Muscle layer of colon (tissue), 2 donors: ENCODE data around the gene DUSP16.

Experiments used
- H3K27ac ChIP-seq: one replicate; pipeline ENCODE4 v1.7.0; 2013; ENCODE audit warnings: low read depth, mild to moderate bottlenecking, low read length, moderate library complexity
- H3K27me3 ChIP-seq, 2 donors: one replicate each; pipeline ENCODE4 v1.7.0; 2013; ENCODE audit warnings: low read length in 2 of 2, mild to moderate bottlenecking in 2 of 2; ENCODE audit not compliant: insufficient read depth in 2 of 2, control insufficient read depth in 1 of 2
- H3K36me3 ChIP-seq: one replicate; pipeline ENCODE4 v1.7.0; 2013; ENCODE audit warnings: mild to moderate bottlenecking, low read length; ENCODE audit not compliant: insufficient read depth
- H3K4me1 ChIP-seq: one replicate; pipeline ENCODE4 v1.7.0; 2013; ENCODE audit warnings: mild to moderate bottlenecking, low read length; ENCODE audit not compliant: insufficient read depth
- H3K4me3 ChIP-seq, 2 donors: one replicate each; pipeline ENCODE4 v1.7.0; 2013; ENCODE audit warnings: low read length in 2 of 2, low read depth in 1 of 2, mild to moderate bottlenecking in 1 of 2, moderate library complexity in 1 of 2
- H3K9ac ChIP-seq: one replicate; pipeline ENCODE4 v1.7.0; 2013; ENCODE audit warnings: low read length
- H3K9me3 ChIP-seq: one replicate; pipeline ENCODE4 v1.7.0; 2013; ENCODE audit warnings: mild to moderate bottlenecking, low read length
- donor health status: abdominal sarcoma.
- donor health status: Adenocarcinoma of cecum.

DUSP16 gene

DNA sequence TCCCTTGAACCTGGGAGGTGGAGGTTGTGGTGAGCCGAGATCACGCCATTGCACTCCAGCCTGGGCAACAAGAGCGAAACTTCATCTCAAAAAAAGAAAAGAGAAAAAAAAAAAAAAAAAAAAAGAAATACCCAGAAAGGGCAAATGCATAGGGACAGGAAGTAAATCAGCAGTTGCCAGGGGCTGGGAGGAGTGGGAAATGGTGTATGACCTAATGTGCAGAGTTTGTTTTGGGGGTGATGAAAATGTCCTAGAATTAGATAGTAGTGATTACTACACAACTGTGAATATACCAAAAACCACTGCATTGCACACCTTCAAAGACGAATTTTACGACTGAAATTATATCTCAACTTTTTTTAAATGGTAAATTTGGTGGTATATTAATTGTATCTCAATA is 20.4 kb downstream of the DUSP16 start:
- Histone ChIP-seq H3K36me3 (no peaks in the 10 kb centered on the region), H3K27ac (no peak overlapping the region), H3K9me3 (no peaks in the 10 kb centered on the region), H3K27me3 (no peaks in the 10 kb centered on the region), H3K4me1 (no peaks in the 10 kb centered on the region), H3K9ac (no peak overlapping the region), H3K4me3 (no peak overlapping the region)

DNA sequence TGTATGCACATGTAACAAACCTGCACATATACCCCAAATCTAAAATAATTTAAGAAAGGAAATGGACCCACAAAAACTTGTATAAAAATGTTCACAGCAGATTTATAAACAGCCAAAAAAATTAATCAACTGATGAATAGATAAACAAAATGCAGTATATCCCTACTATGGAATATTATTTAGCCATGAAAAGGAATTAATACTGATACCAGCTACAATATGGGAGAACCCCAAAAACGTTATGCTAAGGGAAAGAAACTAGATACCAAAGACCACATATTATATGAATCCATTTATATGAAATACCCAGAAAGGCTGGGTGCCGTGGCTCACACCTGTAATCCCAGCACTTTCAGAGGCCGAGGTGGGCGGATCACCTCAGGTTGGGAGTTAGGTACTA is 20.9 kb downstream of the DUSP16 start:
- Histone ChIP-seq H3K27me3 (no peaks in the 10 kb centered on the region), H3K4me1 (no peaks in the 10 kb centered on the region), H3K9ac (no peak overlapping the region), H3K36me3 (no peaks in the 10 kb centered on the region), H3K9me3 (no peaks in the 10 kb centered on the region), H3K27ac (no peak overlapping the region), H3K4me3 (no peak overlapping the region)

DNA sequence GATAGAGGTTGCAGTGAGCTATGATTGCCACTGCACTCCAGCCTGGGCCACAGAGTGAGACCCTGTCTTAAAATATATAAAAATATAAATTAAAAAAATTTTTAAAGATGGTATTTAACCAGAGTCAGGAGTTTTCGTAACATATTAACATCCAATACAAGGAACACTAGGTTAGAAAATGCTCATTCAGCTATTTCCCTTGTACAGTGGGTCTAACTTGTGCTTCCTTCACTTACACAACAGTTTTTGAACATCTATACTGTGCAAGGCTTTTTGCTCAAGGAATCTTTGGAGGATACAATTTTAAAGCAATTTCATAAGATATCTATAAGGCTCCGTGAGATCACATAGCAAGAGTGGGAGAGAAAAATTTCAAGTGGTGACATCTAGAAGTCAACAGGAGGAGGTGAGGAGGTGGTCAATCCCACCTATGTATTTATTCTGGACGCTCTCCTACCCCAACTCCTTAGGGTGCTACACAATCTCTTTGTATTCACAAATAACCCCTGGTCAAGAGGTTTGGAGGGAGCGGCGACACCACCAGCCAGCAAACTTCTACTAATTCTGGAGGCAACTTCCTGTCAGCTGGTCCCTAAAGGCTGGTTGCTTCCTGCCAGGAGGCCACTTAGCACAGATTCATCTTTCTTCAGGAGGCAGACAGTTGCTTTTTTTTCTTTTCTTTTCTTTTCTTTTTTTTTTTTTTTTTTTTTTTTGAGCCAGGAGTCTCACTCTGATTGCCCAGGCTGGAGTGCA is 22.2 kb downstream of the DUSP16 start:
- no peaks in the 10 kb centered on the region for H3K9me3 ChIP-seq

DNA sequence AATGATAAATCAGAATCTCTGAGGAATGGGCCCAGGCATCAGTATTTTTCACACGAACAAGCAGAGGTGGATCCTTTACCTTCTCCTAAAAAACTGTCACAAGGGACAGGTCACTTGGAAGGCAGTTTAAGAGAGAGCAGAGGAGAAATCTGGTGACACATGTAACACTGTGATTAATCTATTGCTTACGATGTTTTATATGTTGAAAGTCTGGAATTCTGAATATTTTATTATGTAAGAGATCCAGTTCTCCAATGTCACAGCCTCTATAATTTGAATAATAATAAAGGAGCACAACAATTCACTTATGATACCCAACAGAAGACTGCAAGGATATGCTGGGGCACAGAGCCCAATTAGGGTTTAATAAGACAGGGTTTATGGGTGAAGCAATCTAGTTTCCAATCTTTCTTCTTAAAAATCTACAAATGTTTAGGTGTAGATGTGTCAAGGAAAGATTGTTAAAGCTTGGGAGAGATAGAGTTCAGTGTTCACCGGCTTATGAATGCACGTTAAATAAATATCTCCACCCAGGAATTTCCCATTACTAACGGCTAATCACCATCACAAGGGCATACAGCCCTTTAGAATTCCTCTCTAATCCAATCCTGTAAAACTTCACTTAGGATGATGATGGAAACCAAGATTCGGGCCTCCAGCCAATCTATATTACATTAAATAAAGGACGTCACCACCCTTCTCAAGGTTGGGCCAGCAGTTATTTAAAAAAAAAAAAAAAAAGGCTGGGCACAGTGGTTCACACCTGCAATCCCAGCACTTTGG is 23.4 kb downstream of the DUSP16 start:
- Histone ChIP-seq H3K4me1 (peaks cover under 1% of the 10 kb centered on the region), H3K9me3 (no peaks in the 10 kb centered on the region), H3K9ac (no peak overlapping the region), H3K4me3 (no peak overlapping the region), H3K27me3 (no peaks in the 10 kb centered on the region), H3K27ac (no peak overlapping the region), H3K36me3 (no peaks in the 10 kb centered on the region)

More for the DNA sequence above, 22.2 kb downstream of the DUSP16 start:
- Histone ChIP-seq H3K4me3 (no peak overlapping the region), H3K36me3 (no peaks in the 10 kb centered on the region), H3K4me1 (no peaks in the 10 kb centered on the region), H3K27ac (no peak overlapping the region), H3K27me3 (no peaks in the 10 kb centered on the region), H3K9ac (no peak overlapping the region)

DNA sequence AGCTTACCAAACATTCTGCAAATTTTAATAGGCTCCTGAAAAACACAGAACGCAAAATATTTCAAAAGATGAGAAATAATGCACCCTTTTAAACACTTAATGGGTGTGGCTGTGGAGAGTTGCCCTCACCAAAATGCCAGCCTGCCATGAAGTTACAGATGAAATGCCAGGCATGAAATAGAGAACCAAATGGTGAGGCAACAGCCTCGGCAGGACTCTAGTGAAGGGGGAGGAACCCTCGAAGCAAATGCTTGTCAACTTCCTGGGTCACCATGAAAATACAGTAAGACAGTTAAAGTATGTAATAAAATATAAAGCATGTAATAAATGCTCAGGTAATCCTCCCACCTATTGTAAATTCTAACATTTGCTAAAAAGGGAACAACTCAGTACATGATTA is 24.1 kb downstream of the DUSP16 start:
- Histone ChIP-seq H3K9me3 (no peaks in the 10 kb centered on the region), H3K4me1 (peaks cover 8% of the 10 kb centered on the region), H3K9ac (no peak overlapping the region), H3K36me3 (no peaks in the 10 kb centered on the region), H3K27me3 (no peaks in the 10 kb centered on the region), H3K4me3 (no peak overlapping the region), H3K27ac (no peak overlapping the region)

DNA sequence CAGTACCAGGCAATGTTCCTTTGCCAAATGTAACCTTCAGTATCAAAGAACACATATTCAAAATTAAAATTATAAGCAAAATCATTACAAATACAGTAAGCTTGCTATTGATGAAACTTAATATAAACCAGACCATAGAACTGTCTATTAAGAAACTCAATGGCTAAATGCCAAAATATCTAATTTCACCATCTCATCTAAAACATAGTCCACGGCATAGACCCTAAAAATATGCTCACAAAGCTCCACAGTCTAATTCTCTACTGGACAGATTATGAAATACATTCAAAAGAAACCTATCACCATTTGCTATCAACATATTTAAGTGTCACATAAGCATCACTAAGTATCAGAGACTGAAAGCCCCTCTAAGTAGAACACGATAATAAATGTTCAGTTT is 25.2 kb downstream of the DUSP16 start:
- Histone ChIP-seq H3K27me3 (no peaks in the 10 kb centered on the region), H3K27ac (no peak overlapping the region), H3K4me3 (no peak overlapping the region), H3K36me3 (no peaks in the 10 kb centered on the region), H3K4me1 (peaks cover 16% of the 10 kb centered on the region), H3K9ac (no peak overlapping the region), H3K9me3 (no peaks in the 10 kb centered on the region)

DNA sequence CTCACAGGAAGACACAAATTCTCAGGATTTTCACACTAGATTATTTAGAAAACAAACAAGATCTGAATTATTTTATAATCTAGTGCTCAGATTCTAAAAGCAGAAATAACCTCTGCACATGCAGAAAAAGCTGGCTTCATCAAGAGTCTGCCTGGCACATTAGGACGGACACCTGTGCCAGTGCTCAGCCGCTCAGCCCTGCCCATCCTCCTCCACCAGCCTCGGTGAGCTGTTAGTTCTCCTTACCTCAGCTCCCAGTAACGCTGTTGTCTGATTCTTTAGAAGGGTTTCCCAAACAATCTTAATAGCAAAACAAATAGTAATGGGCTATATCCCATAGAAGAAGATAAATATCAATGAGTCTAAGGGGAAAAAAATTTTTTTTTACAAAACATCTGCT is 27.7 kb downstream of the DUSP16 start:
- Histone ChIP-seq H3K36me3 (no peaks in the 10 kb centered on the region), H3K9ac (no peak overlapping the region), H3K4me1 (peaks cover 16% of the 10 kb centered on the region), H3K9me3 (no peaks in the 10 kb centered on the region), H3K27ac (no peak overlapping the region), H3K27me3 (no peaks in the 10 kb centered on the region), H3K4me3 (no peak overlapping the region)

DNA sequence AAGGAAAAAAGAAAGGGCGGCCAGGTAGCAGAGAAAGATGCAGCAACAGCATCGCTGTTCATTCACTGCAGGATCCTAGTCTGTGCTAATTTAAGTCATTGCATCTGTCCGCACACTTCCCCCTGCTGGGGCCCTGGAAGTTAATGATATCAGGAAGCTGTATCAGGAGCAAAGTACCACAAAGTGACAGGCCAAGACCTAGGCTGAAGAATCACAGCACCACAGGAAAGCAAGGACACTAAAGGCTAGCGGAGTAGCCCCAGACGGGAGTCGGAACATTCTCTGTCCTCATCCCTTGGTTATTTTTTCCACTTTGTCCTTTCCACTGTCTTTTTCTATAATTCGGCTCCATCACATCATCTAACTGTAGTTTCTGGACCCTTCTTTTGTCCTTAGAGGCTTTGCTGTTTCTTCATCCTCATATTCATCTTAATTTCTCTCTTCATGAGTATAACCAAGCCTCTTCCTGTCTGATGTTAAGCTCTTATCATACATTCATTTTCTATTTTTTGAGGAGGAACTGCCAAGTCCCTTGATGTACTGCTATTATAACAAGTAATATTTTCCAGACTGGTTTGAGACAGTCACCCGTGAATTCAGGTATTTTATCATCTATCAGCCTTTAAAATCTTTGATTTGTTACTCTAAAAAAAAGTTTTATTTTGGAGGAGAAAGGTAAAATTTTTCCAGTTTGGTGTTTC is 28.3 kb downstream of the DUSP16 start:
- peaks cover 16% of the 10 kb centered on the region for H3K4me1 ChIP-seq
- H3K27ac ChIP-seq, result no peak overlapping the region
- no peaks in the 10 kb centered on the region for H3K36me3 ChIP-seq
- H3K4me3 ChIP-seq, result no peak overlapping the region
- H3K27me3 ChIP-seq, result no peaks in the 10 kb centered on the region
- no peak overlapping the region for H3K9ac ChIP-seq
- H3K9me3 ChIP-seq, result no peaks in the 10 kb centered on the region

DNA sequence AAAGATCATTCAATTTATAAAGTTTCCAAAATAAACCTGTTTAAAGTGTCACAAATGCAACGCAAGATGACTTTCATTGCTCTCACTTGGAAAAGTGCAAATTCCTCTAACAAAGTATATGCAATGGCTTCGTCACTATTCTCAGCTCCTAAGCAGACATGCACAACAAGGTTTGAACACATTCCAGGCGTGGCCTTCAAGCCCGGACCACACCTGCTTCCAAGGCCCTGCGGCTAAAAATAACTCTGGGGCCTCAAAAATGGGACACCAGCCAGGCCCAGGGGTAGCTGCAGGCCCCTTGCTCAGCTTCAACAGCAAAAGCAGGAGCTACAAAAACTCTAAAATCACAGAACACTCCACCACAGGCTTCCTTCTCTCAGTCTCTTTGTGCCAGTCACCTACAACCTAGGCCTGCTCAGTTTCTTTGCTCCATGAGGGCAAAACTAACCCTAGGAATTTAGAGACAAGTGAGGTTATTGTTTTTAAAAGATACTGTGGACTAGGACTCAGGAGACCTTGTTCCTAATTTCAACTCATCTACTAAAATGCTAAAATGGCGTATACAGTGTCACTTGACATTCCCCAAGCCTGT is 29.3 kb downstream of the DUSP16 start:
- no peaks in the 10 kb centered on the region for H3K27me3 ChIP-seq
- no peak overlapping the region for H3K9ac ChIP-seq
- no peaks in the 10 kb centered on the region for H3K36me3 ChIP-seq
- no peak overlapping the region for H3K4me3 ChIP-seq
- no peaks in the 10 kb centered on the region for H3K9me3 ChIP-seq
- H3K4me1 ChIP-seq, result peaks cover 17% of the 10 kb centered on the region
- peak overlapping the region; percentile 64 for H3K27ac ChIP-seq

DNA sequence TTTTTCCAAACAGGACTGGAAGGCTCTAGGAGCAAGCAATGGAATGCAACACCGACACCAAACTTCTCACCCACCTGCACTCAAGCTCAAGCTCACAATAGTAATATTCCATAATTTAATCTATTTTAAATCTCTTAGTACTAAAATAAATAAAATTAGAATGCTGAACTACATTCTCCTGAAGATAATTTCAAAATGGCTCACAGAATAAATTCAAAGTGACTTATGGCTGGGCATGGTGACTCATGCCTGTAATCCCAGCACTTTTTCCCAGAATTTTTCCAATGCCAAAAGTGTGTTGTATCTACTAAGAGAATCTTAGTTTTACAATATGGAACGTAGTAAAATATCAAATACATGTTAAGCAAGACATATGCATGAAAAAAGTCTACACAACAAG is 31.5 kb downstream of the DUSP16 start:
- H3K27me3 ChIP-seq, result no peaks in the 10 kb centered on the region
- H3K27ac ChIP-seq, result no peak overlapping the region
- H3K36me3 ChIP-seq, result no peaks in the 10 kb centered on the region
- H3K9ac ChIP-seq, result no peak overlapping the region
- no peak overlapping the region for H3K4me3 ChIP-seq
- peaks cover 21% of the 10 kb centered on the region for H3K4me1 ChIP-seq
- no peaks in the 10 kb centered on the region for H3K9me3 ChIP-seq

DNA sequence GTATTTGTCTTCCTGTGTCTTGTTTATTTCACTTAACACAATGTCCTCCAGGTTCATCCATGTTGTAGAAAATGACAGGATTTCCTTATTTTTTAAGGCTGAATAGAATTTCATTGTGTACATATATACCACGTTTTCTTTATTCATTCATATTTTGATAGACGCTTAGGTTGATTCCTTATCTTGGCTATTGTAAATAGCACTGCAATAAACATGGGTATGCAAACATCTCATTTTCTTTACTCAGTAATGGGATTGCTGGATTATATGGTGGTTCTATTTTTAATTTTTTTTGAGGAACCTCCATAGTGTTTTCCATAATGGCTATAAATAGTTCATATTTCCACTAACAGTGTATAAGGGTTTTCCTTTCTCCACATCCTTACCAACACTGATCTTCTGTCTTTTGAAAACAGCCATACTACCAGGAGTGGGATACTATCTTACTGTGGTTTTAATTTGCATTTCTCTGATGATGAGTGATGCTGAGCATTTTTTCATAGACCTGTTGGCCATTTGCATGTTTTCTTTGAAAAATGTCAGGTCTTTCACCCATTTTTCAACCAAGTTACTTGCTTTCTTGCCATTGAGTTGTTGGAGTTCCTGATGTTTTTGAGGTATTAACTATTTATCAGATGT is 32.8 kb downstream of the DUSP16 start:
- H3K36me3 ChIP-seq, result no peaks in the 10 kb centered on the region
- no peak overlapping the region for H3K9ac ChIP-seq

More for the DNA sequence above, 32.8 kb downstream of the DUSP16 start:
- H3K27ac ChIP-seq, result no peak overlapping the region
- no peaks in the 10 kb centered on the region for H3K27me3 ChIP-seq
- H3K4me3 ChIP-seq, result no peak overlapping the region
- peaks cover 21% of the 10 kb centered on the region for H3K4me1 ChIP-seq
- no peaks in the 10 kb centered on the region for H3K9me3 ChIP-seq
